Fibroblast of mammary gland (primary cell): Measurements from ENCODE around the gene ACOXL.

Source experiments
- DNase-seq: peaks from one replicate; pipeline ENCODE4 v3.0.0-alpha.2; 2010; ENCODE audit warnings: low read depth
- H3K4me3 ChIP-seq: 2 replicates; pipeline ENCODE4 v1.5.1; 2011; ENCODE audit warnings: low read depth, mild to moderate bottlenecking, low read length, moderate library complexity; ENCODE audit not compliant: control insufficient read depth
- CTCF ChIP-seq: conservative IDR thresholded peaks from 2 replicates; pipeline ENCODE4 v1.5.1; 2011; ENCODE audit warnings: low read depth, low read length, inconsistent platforms; ENCODE audit not compliant: control insufficient read depth, insufficient read depth

The ACOXL gene

DNA sequence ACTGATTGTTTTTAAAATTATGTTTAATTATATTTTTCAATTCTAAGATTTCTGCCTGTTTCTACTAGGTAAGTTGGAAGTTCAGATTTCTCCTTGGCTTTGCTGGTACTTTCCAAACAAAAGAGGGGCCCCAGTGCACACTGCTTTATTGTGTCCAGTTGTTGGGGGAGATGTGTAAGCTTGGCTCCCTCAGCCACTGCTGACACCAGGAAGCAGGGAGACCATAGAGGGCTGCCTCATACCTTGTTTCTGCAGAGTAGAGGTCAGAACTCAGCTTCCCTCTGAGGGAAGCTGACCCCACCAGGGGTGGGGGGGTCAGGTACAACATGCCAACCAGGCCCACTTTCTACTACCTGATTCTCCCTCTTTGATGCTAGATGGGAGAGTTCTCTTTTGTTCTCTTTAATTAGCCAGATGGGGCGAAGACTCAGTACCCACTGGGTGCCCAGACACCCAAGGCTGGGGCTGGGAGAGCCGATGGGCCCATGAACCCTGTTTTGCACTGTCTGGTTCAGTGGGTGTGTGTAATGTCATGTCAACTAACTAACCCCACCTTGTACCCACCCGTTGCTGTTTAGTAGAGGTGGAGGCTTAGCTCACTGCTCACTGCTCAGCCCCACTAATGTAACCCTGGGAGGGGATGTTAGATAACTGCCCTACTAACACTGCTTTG lies 403.0 kb downstream of the ACOXL start:
- DNase-seq: no peak
- TF ChIP-seq CTCF: no peak

GRCh38 chr2:111135910-111136297 lies 403.5 kb downstream of the ACOXL start:
- peak; percentile 89 for DNase-seq
- H3K4me3 ChIP-seq: no peak overlapping the region
- TF ChIP-seq CTCF: peak; percentile 50

More for the DNA sequence above, 403.0 kb downstream of the ACOXL start:
- H3K4me3 ChIP-seq: no peak overlapping the region

DNA sequence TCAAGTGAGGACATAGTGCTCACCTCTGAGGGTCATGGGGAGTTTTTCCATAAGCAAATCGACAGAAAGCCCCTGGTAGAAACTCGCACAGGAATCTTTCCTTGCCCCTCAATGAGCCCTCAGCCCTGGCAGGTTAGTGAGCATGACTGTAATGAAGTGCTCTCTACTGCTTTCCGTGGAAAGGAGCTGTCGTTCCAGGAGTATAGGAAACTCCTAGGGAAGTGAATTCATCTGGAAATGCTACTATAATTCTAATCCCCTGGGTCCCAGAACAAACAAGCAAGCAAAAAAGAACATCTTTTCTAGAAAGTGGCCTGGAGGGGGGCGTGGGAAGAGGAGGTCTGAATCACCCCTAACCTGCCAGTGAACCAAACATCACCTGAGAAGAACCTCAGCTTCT lies 406.5 kb downstream of the ACOXL start:
- no peak for DNase-seq
- no peak overlapping the region for H3K4me3 ChIP-seq
- TF ChIP-seq CTCF: no peak

GRCh38 chr2:111139637-111140317 lies 407.4 kb downstream of the ACOXL start:
- TF ChIP-seq CTCF: no peak
- H3K4me3 ChIP-seq: no peak overlapping the region
- DNase-seq: peak; percentile 27

- no peak for DNase-seq
- no peak for TF ChIP-seq CTCF
- no peak overlapping the region for H3K4me3 ChIP-seq
Measured at GRCh38 chr2:111140815-111141214, 408.4 kb downstream of the ACOXL start.

GRCh38 chr2:111142101-111142500 lies 409.7 kb downstream of the ACOXL start:
- DNase-seq: no peak
- TF ChIP-seq CTCF: no peak
- H3K4me3 ChIP-seq: no peak overlapping the region
